Lower lobe of right lung (tissue), 2 donors: ENCODE measurements around the gene RALGPS1. TPM values are rescaled to one million over a fixed set of nuclear protein-coding genes. Genes with fewer than 3 reads are reported as not detected.

Experiments used
- ATAC-seq, 2 donors: fragments of 200-7000 bp; cut with Tn5 transposase; one replicate each; pipeline ENCODE4 v1.9.1; 2020 to 2022; ENCODE audit warnings: mild to moderate bottlenecking in 2 of 2, moderate library complexity in 2 of 2
- DNase-seq: peaks from one replicate; pipeline ENCODE4 v3.0.0-alpha.2; 2020
- H3K27ac ChIP-seq: fragments of 200-600 bp; one replicate; pipeline ENCODE4 v1.8.0; 2022
- H3K27me3 ChIP-seq: fragments of 200-600 bp; one replicate; pipeline ENCODE4 v1.8.0; 2022; ENCODE audit warnings: low read depth
- H3K36me3 ChIP-seq: fragments of 200-600 bp; one replicate; pipeline ENCODE4 v1.8.0; 2022; ENCODE audit warnings: mild to moderate bottlenecking
- H3K4me1 ChIP-seq: fragments of 200-600 bp; one replicate; pipeline ENCODE4 v1.8.0; 2022
- H3K4me3 ChIP-seq: fragments of 200-600 bp; one replicate; pipeline ENCODE4 v1.8.0; 2022; ENCODE audit warnings: mild to moderate bottlenecking
- H3K9me3 ChIP-seq: fragments of 200-600 bp; one replicate; pipeline ENCODE4 v1.8.0; 2022
- intact Hi-C: fragments of 100-400 bp; cut with DNase I; formaldehyde crosslinking; loops from one replicate; pipeline ENCODE4 v1.11.0; 2022
- total RNA-seq: library from RNA; stranded (reverse); fragmentation: NEBNext Ultra II Directional; extraction: Animal tissue kit (Norgen Biotek cat#: 25700); gene quantifications from one replicate; pipeline ENCODE4 v1.2.1, GENCODE V29; 2021
- TF ChIP-seq, protein P1 (sequence below): fragments of 200-600 bp; IDR thresholded peaks from one replicate; pipeline ENCODE4 v1.8.0; 2022; ENCODE audit warnings: antibody characterized with exemption, mild to moderate bottlenecking
- donor health status: DM: no; HTN: yes; CAD: no; lungs with severe emphysema.

Gene RALGPS1
- total RNA-seq, 1 donor from 2014 or later: 17.6 TPM

DNA sequence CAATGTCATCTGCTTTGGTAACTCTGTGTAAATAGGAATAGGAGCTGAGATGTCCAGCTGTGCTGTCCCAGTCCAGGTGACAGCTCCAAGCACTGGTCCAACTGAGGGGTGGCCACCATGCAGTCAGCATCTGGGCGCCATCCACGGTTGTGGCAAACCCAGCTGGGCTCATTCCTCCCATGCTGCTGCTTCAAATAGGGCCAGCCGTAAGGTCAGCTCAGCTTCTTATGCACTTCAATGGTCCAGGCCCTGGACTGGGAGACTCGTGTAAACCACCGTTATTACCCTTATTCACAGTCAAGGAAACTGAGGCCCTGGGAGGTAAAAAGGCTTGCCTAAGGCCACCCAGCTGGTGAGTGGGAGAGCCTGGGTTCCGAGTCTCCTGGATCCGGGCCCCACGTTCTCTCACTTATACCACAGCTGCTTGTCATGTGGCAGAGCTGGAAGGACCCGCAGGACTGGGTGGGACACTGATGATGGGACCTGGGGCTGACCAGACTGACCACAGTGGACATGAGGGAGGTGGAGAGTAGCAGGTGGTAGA, 246.6 kb downstream of the RALGPS1 start:
- intact Hi-C loops: no loop called here

DNA sequence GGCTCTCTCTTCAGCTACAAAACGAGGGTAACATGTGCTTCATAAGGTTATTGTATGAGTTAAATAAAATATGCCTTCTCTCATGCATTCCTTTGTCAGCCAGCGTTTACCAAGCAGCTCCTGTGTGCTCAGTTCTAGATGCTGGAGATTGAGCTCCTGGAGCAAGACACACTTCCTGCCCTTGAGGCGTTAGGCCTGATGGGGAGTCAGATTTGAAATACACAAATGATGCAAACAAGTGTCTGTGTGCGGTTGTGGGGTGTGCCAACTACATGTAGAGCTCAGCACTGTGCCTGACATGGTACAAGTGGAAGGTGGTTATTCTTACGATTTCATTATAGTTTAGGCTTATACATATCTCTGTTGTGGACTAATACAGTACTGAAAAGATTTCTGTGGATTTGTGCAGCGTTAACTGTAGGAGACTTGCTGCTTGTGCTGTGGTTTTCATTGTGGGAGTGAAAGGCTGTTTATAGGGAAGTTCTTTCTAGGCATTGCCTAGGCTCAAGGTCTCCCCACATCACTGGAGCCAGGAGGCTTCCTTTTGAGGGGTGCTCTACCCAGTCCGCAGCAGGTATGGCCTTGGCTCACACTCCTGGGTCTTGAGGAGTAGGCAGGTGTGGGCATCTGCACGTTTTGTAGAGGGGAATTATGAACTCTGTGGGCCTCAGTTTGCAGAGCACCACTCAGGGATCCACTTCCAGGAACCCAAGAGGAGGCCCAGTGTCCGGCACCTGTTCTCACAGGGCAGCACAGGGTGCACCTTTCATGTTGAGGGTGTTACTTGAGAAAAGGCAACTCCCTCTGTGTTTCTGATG, 247.7 kb downstream of the RALGPS1 start:
- no peaks in the 10 kb centered on the region for H3K9me3 ChIP-seq
- ATAC-seq (no peak), DNase-seq (no peak)
- H3K4me3 ChIP-seq: no peak overlapping the region
- H3K27me3 ChIP-seq: no peaks in the 10 kb centered on the region
- H3K27ac ChIP-seq: no peak overlapping the region
- TF ChIP-seq, protein P1, sequence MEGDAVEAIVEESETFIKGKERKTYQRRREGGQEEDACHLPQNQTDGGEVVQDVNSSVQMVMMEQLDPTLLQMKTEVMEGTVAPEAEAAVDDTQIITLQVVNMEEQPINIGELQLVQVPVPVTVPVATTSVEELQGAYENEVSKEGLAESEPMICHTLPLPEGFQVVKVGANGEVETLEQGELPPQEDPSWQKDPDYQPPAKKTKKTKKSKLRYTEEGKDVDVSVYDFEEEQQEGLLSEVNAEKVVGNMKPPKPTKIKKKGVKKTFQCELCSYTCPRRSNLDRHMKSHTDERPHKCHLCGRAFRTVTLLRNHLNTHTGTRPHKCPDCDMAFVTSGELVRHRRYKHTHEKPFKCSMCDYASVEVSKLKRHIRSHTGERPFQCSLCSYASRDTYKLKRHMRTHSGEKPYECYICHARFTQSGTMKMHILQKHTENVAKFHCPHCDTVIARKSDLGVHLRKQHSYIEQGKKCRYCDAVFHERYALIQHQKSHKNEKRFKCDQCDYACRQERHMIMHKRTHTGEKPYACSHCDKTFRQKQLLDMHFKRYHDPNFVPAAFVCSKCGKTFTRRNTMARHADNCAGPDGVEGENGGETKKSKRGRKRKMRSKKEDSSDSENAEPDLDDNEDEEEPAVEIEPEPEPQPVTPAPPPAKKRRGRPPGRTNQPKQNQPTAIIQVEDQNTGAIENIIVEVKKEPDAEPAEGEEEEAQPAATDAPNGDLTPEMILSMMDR: no peak
- intact Hi-C loops: no loop called here
- peaks cover 8% of the 10 kb centered on the region for H3K4me1 ChIP-seq
- H3K36me3 ChIP-seq: no peaks in the 10 kb centered on the region

More for the DNA sequence above, 246.6 kb downstream of the RALGPS1 start:
- no peaks in the 10 kb centered on the region for H3K27me3 ChIP-seq
- TF ChIP-seq, protein P1: no peak
- ATAC-seq (peak in 1 of 2 donors; percentile 37), DNase-seq (no peak)
- no peak overlapping the region for H3K4me3 ChIP-seq
- no peaks in the 10 kb centered on the region for H3K9me3 ChIP-seq
- no peak overlapping the region for H3K27ac ChIP-seq
- peaks cover 8% of the 10 kb centered on the region for H3K4me1 ChIP-seq
- no peaks in the 10 kb centered on the region for H3K36me3 ChIP-seq

DNA sequence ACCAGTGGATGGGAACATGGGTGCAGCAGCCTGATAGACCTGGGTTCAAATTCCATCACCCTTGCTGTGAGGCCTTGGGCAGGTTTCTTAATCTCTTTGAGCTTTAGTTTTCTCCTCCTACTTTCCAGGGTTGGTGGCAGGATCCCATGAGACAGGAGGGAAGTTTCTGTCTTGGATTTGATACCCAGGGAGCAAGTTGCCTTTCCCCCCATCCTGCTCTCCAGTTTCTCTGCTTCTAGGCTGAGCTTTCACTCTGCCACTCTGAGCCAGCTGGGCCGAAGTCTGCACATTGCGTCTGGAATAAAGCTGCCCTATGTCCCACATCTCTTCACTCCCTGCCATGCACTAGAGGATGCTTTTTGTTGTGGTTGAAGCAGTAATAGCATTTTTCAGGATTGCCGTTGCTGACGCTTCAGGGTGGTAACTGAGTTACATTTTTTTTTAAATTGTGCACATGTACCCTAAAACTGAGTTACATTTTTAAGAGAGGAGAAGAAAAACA, 248.3 kb downstream of the RALGPS1 start:
- H3K4me1 ChIP-seq: peaks cover 8% of the 10 kb centered on the region
- intact Hi-C loops: no loop called here
- DNase-seq: no peak

GRCh38 chr9:127163409-127163808, 248.8 kb downstream of the RALGPS1 start:
- Histone ChIP-seq H3K36me3 (peaks cover 7% of the 10 kb centered on the region), H3K4me3 (no peak overlapping the region), H3K27me3 (no peaks in the 10 kb centered on the region), H3K9me3 (no peaks in the 10 kb centered on the region), H3K4me1 (peaks cover 8% of the 10 kb centered on the region), H3K27ac (no peak overlapping the region)
- DNase-seq (no peak), ATAC-seq (peak in 1 of 2 donors; percentile 41)
- TF ChIP-seq, protein P1: no peak
- intact Hi-C loops: no loop called here

More for the DNA sequence above, 248.3 kb downstream of the RALGPS1 start:
- no peak for ATAC-seq
- Histone ChIP-seq H3K27me3 (no peaks in the 10 kb centered on the region), H3K36me3 (peaks cover 4% of the 10 kb centered on the region), H3K4me3 (no peak overlapping the region), H3K9me3 (no peaks in the 10 kb centered on the region), H3K27ac (no peak overlapping the region)
- TF ChIP-seq, protein P1: no peak

GRCh38 chr9:127165116-127165515, 250.5 kb downstream of the RALGPS1 start:
- intact Hi-C loops: no loop called here
- H3K27me3 ChIP-seq: no peaks in the 10 kb centered on the region
- no peak for ATAC-seq
- peaks cover 7% of the 10 kb centered on the region for H3K36me3 ChIP-seq
- H3K4me1 ChIP-seq: peaks cover 8% of the 10 kb centered on the region
- no peak overlapping the region for H3K27ac ChIP-seq
- no peaks in the 10 kb centered on the region for H3K9me3 ChIP-seq
- TF ChIP-seq, protein P1: no peak
- no peak for DNase-seq
- H3K4me3 ChIP-seq: no peak overlapping the region
